GM21723 (cell line): ENCODE results near the gene GID4.

Source experiments
- ATAC-seq: cut with Tn5 transposase; IDR thresholded peaks from one replicate; pipeline ENCODE4 v1.9.1; 2021; ENCODE audit warnings: mild to moderate bottlenecking, moderate library complexity; ENCODE audit not compliant: unreplicated experiment

GID4 gene

DNA sequence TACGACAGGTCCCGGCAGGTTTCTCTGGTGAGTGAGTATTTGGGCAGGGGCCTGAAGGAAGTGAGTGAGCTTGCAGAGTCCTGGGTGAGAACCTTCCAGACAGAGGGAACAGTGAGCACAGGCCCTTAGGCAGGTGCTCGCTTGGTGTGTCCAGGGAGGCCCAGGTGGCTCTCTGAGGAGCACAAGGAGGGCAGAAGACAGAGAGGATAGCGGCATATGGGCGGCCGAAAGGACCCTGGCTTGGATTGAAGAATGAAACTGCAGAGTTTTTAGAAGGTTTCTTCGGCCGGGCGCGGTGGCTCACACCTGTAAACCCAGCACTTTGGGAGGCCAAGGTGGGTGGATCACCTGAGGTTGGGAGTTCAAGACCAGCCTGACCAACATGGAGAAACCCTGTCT is 55.2 kb downstream of the GID4 start:
- no peak for ATAC-seq

DNA sequence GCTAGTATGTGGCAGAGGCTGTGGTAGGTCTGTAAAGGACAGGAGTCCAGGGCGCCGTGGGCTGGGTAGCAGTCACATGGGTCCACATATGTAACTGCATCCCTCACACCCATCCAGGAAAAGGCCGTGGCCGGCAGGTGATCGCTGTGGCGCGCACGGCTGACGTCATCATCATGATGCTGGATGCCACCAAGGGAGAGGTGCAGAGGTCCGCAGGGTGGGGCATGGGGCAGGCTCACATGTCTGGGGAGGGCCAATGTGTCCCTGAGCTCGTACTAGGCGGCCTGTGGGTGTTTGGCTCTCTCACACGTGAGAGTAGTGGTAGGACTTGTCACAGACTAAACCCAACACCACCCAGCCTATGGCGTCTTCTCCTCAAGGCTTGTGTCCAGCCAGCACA is 60.3 kb downstream of the GID4 start:
- no peak for ATAC-seq

DNA sequence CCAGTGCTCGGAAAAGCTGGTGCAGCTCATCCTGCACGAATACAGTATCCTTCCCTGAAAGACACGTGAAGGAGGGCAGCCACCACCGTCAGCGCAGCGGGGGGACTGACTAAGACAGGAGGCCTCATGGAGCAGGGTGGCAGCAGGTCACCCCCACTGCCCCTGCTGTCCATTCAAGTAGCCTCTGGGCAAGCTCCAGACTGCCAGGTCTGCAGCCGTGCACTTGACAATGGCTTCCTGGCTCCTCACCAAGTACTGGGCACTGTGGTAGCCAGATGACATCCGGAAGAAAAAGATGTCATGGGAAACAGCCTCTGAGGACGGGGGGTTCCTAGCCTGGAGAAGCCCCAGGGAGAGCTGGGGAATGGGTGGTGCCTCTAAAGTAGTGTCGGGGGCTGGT is 61.4 kb downstream of the GID4 start:
- ATAC-seq = no peak

DNA sequence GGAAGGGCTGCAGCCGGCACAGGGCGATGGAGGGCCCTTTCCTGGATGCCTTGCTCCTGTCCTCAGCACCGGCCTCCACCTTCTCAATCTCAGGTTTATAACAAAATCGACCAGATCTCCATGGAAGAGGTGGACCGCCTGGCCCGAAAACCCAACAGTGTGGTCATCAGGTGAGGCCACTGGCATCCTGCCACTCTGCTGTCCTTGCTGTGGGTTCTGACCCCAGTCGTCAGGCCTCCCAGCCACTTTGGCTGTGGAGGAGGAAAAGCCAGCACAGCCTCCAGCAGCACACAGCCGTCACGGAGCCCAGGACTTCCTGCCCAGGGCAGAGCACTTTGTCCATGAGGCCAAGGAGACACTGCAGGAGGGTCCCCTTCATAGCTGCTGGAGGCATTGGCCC is 62.6 kb downstream of the GID4 start:
- ATAC-seq = no peak

DNA sequence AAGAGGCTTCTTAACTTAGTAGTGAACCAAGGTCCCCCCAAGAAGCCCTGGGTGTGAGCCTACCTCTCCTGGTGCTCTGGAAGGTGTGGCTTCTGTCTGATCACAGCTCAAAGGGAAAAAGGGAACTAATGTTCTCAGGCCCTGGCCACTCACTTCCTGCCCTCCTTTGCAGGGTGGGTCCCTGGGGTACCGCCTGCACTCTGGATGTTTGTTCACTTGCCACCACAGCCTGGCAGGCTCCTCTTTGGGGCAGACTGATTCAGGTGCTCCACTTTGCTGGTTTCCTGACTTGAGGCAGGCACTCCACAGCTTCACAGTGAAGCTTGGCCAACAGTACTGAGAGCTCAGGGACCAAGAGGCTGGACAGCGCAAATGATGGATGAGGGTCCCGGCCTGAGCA is 63.4 kb downstream of the GID4 start:
- ATAC-seq = no peak

DNA sequence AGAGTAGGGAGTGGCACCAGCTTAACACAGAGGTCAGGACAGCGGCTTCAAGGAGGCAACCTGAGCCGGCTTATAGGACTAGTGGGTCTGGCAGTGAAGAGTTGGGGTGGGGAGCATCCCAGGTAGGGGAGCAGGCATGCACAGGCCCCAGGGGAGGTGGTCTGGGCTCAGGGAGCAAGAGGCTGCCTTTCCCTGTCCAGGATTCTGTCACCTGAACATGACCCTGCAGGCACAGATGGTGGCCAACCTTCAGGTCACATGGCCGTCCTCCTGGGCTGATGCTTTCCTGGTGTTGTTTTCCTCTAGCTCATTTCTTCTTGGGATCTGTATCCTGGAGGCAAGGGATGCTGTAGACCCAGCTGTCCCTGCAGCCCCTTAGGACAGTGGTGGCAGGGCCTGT is 65.8 kb downstream of the GID4 start:
- no peak for ATAC-seq

DNA sequence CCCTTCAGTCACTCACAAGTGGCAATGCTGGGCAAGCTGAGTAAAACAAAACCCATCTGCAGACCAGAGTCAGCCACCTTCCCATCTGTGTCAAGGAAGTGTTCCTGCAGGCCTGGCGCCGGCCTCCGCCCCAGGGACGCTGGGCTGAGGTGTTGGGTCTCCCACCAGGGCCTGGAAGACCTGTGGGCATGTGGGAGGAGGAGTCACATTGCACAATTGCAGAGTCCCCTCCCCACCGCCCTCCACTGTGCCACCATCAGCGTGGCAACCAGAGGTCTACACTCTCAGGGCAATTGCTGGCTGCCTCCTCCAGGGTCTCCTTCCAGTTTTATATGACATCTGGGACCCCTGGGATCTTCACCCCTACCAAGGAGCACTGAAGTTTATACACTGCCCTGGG is 66.4 kb downstream of the GID4 start:
- ATAC-seq = no peak

DNA sequence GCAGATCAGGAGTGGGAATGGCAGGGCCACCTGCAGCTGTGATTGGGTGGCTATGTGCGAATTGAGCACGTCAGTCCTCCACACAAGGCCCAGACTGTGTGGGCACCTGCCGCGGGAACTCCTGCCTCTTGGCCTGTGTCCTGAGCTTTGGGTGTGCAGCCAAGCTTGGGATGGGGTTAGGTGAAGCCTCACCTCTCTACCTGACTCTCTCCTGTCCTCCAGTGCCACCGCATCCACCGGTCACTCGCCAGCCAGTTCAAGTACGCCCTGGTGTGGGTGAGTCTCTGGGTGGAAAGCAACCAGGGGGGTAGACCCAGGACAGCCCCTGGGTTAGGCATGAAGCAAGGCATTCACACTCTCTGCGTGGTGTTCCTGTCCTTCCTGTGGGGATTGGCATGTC is 67.0 kb downstream of the GID4 start:
- ATAC-seq = no peak

DNA sequence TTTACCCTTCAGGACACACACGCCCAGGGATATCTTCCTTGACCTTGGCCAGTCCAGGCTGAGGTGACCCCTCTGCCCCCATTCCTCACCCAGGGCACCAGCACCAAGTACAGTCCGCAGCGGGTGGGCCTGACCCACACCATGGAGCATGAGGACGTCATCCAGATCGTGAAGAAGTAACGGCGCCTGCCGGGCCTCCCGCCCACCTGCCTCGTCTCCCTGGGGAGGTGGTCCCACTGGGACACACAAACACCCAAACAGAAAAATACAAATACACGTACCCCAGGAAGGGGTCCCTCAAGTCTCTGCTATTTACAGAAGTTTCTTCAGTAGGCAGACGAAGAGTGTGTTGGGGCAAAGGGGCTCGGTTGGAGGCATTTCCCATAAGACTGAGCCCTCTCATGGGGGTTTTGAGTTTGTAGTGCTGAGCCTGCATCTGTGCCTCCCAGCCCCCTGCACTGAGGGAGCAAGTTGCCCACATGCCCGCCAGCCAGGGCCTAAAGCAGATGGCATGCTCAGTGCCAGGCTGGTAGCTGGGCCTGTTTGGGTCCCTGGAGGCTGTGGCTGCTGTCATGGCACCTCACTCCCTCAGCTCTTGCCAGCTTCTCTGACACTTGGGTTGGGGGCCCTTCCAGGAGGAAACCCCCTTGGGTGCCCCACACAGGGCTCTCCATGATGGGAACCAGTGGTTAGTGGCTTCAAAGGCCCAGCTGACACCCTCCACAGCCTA is 68.0 kb downstream of the GID4 start:
- ATAC-seq = no peak

DNA sequence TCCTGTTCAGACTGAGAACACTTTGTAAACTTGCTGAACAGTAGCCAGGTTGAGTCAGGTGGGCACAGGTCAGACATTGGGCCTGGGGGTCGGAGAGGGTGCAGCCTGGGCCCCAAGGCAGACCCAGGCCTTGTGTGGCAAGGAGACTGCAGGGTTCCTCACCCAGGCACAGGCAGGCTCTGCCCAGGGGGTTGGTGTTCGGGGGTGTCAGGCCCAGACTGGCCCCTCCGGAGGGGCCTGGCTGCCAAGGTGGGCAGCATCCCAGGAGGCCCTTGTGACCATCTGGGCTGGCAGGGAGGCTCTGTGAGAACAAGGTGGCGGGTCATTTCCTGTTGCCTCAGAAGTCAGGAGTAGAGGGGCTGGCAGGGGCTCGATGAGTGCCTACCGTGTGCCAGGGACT is 68.8 kb downstream of the GID4 start:
- ATAC-seq = no peak

DNA sequence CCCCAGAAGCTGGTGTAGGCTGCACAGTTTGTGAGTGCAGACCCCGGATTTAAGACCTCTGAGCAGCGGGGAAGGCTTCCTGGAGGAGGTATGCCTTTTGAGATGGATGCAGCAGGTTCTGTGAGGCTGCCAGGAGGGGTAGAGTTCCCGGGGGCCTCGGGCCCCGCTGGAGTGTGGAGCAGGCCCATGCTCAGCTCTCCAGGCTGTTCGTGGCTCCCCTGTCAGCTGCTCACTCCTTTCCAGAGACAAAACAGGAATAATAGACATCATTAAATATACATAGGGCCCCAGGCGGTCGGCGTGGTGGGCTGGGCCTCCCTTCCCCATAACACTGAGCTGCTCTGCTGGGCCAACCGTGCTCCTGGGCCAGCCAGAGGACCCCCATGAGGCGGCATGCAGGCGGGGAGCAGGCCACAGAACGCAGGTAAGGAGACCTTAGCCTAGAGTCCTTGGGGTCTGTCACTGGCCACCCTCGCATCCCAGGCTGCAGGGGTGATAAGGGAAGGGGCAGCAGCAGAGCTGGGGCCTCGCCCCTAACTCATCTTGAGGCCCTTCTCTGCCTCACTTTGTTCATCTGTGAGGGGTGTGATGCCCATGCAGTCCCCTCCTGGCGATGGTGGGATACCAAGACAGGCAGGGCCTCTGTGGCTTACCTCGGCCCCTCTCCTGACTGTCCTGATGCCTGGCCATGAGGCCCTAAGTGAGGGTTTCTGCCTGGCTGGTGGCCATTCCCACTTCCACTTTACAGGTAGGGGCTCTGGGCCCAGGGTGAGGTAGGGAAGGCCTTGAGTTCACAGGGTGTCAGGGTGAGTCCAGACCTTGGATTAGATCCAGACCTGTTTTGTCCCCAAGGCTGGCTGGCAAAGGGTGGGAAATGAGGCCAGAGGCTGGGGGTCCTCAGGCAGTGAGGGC is 69.4 kb downstream of the GID4 start, which contains the start of gene MYO15A:
MYO15A (plus strand) TSS at position 356 of the 912 bp plus-strand sequence. CDS start 10,045 bp downstream, outside the sequence.
- no peak for ATAC-seq

DNA sequence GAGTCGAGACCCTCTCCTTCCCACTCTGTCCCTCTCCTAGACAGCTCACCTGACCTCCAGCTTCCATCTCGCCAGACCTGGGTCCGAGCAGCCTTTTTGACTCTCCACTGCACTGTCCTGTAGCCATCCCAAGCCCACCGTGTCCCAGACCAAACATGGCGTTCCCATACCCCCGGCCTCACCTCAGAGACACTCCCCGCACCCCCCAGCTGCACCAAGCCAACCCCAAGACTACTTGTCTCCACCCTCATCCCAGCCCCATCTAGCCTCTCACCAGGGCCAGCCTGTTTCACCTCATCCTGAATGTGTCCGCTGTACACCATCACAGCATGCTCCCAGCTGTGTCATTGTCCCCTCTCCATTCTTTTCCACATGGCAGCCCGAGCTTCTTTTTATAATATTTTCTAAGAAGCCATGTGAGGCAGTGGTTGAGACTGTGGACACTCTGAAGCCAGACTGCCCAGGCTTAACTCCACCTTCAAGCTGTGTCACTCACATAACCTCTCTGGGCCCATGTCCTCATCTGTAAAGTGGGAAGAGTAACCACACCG is 70.8 kb downstream of the GID4 start:
- no peak for ATAC-seq

DNA sequence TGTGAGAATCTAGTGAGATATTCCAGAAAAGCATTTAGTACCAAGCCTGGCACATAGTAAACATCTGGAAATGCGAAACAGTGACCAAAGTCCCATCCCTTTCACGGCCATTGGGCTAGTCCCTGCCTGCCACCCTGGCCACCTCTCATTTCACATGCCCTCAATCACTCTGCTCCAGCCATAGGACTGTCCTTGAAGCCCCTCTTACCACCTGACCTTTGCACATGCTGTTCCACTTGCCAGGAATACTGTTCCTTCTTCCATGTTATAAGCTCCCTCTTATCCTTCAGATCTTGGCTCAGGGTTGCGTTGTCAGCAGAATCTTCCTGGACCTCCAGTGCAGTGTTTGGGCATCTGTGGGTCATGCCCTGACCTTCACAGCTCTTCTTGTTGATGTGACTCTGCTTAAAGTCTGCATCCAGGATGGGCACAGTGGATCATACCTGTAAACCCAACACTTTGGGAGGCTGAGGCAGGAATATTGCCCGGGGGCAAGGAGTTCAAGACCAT is 71.5 kb downstream of the GID4 start:
- no peak for ATAC-seq

DNA sequence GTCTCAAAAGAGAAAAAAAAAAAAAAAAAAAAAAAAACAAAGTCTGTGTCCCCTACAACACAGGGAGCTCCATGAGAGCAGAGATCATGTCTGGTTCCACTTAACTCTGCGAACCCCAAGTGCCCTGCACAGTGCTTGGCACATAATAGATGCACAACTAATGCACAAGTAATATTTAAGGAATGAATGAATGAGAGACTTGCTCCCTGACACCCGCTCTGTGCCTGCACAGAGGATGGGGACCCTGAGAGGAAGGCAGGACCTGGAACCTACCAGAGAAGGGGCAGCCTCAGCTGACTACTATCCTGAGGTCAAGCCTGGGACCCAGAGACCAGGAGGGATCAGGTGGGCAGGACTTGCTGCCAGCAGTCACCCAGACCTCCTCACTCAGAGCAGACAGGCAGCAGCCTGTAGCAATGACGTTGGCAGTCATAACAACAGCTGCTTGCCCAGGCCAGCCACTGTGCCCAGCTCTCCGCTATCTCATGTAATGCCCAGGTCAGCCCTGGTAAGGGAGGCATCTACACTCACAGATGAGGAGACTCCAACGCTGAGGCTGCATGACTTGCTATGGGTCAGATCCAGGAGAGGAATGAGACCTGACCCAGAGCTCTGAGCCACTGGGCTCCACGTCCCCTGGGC is 72.2 kb downstream of the GID4 start:
- no peak for ATAC-seq

DNA sequence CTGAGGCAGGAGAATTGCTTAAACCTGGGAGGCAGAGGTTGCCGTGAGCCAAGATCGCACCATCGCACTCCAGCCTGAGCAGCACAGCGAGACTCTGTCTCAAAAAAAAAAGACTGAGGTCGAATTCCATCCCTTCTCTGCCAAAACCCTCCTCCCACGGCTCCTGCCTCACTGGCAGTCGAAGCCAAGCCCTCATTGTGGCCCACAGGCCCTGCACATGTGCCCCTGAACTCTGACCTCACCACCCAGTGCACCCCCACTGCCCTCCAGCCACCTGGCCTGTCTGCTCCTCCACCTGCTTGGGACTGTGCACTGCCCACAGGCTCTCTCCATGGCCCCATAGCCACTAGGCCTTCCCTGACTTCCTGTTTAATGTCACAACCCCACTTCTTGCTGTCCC is 76.3 kb downstream of the GID4 start:
- no peak for ATAC-seq

DNA sequence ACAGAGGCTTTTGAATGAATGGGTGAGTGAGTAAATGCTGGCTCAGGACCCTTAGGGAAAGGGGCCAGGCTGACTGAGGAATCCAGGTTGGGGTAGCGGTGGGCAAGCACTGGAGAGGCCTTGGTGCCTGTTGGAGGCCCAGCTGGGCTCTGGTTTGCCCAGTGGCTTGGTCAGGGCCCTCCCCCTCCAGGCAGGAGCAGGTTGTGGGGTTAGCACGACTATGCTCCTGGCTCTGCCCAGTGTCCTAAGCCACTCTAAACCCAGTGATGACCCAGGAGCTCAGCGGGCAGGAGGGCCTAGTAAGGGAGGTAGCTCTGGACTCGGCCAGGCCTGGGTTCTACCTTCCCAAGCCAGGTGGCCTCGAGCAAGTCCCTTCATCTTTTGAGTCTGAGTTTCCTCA is 76.9 kb downstream of the GID4 start:
- no peak for ATAC-seq

DNA sequence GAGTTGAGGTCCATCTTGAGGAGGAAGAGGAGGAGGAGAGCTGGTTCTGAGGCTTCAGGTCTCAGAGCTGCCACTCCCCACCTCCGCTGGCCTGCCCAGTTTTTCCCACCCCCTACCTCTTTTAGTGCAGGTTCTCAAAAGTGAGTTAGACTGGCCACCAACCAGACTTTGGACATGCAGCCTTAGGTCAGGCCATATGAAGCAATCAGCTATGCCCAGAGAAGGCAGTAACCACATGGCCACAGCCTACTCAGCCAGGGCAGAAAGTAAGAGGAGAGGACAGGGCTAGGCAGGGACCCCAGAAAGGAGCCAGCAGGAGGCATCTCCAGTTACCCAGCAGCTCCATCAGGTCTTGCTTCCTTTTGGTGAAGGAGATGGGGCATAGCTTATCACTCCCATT is 78.3 kb downstream of the GID4 start:
- no peak for ATAC-seq
